K562 (cell line): ENCODE data around the gene SANBR. TPM values are rescaled to one million over a fixed set of nuclear protein-coding genes. Genes with fewer than 3 reads are reported as not detected.

Experiments used
- DPF2 ChIP-seq: fragments of 450-650 bp; IDR thresholded peaks from 2 replicates; pipeline ENCODE4 v1.6.1; 2016
- E2F6 ChIP-seq, 2 experiments: IDR thresholded peaks; 2 replicates each; pipeline ENCODE4 v1.6.1; 2011; ENCODE audit warnings: borderline replicate concordance in 1 of 2, control low read depth in 1 of 2, low read depth in 1 of 2, low read length in 1 of 2, mild to moderate bottlenecking in 1 of 2, mixed read lengths in 1 of 2, moderate library complexity in 1 of 2; ENCODE audit not compliant: insufficient read depth in 1 of 2, insufficient read length in 1 of 2, poor library complexity in 1 of 2, severe bottlenecking in 1 of 2; ENCODE audit errors: extremely low read depth in 1 of 2
- EHMT2 ChIP-seq: fragments of 450-650 bp; IDR thresholded peaks from 2 replicates; pipeline ENCODE4 v1.6.1; 2018; ENCODE audit warnings: antibody characterized with exemption
- GTF3C2 ChIP-seq: IDR thresholded peaks from 3 replicates; pipeline ENCODE4 v1.6.1; 2011; ENCODE audit warnings: borderline replicate concordance, mild to moderate bottlenecking, moderate library complexity; ENCODE audit not compliant: insufficient read length; ENCODE audit errors: extremely low read depth
- HDAC3 ChIP-seq: fragments of 450-650 bp; IDR thresholded peaks from 2 replicates; pipeline ENCODE4 v1.6.1; 2018; ENCODE audit warnings: borderline replicate concordance, mild to moderate bottlenecking, moderate library complexity; ENCODE audit not compliant: partially characterized antibody
- ILK ChIP-seq: fragments of 450-650 bp; IDR thresholded peaks from 2 replicates; pipeline ENCODE4 v1.6.1; 2016; ENCODE audit warnings: missing genetic modification characterization, low read depth, mild to moderate bottlenecking, missing compliant biosample characterization, moderate library complexity, borderline replicate concordance
- LARP7 ChIP-seq: fragments of 450-650 bp; IDR thresholded peaks from 2 replicates; pipeline ENCODE4 v1.6.1; 2016
- MLLT1 ChIP-seq, 2 experiments: fragments of 450-650 bp; IDR thresholded peaks; 2 replicates each; pipeline ENCODE4 v1.6.1; 2016
- MTA1 ChIP-seq: fragments of 450-650 bp; IDR thresholded peaks from 2 replicates; pipeline ENCODE4 v1.6.1; 2017; ENCODE audit warnings: borderline replicate concordance
- SLC30A9 ChIP-seq: fragments of 250-450 bp; sonication (Bioruptor Pico); IDR thresholded peaks from 2 replicates; pipeline ENCODE4 v1.8.0; 2022; ENCODE audit warnings: mild to moderate bottlenecking, moderate library complexity
- SMARCC2 ChIP-seq: fragments of 450-650 bp; IDR thresholded peaks from 2 replicates; pipeline ENCODE4 v1.6.1; 2017; ENCODE audit warnings: antibody characterized with exemption, moderate library complexity, mild to moderate bottlenecking, low read depth
- STAT6 ChIP-seq: sonication (generic); formaldehyde crosslinking; IDR thresholded peaks from 2 replicates; pipeline ENCODE4 v1.8.1; 2023; ENCODE audit warnings: mild to moderate bottlenecking, missing genetic modification reagents
- TBL1XR1 ChIP-seq, 2 experiments: IDR thresholded peaks; 2 replicates each; pipeline ENCODE4 v1.6.1; 2012; ENCODE audit warnings: improper control_type of control experiment in 2 of 2, low read length in 2 of 2, mild to moderate bottlenecking in 1 of 2
- TRIM24 ChIP-seq, 2 experiments: fragments of 450-650 bp; IDR thresholded peaks; 2 replicates each; pipeline ENCODE4 v1.6.1; 2016
- U2AF1 ChIP-seq: fragments of 200-400 bp; formaldehyde crosslinking; optimal IDR thresholded peaks from 2 replicates; pipeline ENCODE3; 2017; ENCODE audit warnings: mild to moderate bottlenecking, low read depth, low read length, moderate library complexity
- ZNF124 ChIP-seq: sonication (generic); formaldehyde crosslinking; IDR thresholded peaks from 2 replicates; pipeline ENCODE4 v1.8.1; 2022; ENCODE audit warnings: missing genetic modification reagents
- ZNF431 ChIP-seq: sonication (generic); formaldehyde crosslinking; IDR thresholded peaks from 2 replicates; pipeline ENCODE4 v1.8.0; 2022; ENCODE audit warnings: mild to moderate bottlenecking, missing genetic modification reagents
- ZNF76 ChIP-seq: fragments of 250-450 bp; sonication (Bioruptor Pico); IDR thresholded peaks from 2 replicates; pipeline ENCODE4 v1.4.0; 2020; ENCODE audit warnings: mild to moderate bottlenecking, moderate library complexity, borderline replicate concordance
- ZNF830 ChIP-seq: fragments of 250-450 bp; sonication (Bioruptor Pico); IDR thresholded peaks from 2 replicates; pipeline ENCODE4 v1.5.0; 2021; ENCODE audit warnings: mild to moderate bottlenecking
- ZSCAN32 ChIP-seq: fragments of 450-650 bp; formaldehyde crosslinking; IDR thresholded peaks from 2 replicates; pipeline ENCODE4 v1.4.0; 2020; ENCODE audit warnings: mild to moderate bottlenecking, moderate library complexity
- polyA plus RNA-seq, 8 experiments: library from polyadenylated mRNA; depleted of rRNA in 4 of 8; stranded (reverse) in 5 of 8; unstranded in 3 of 8; fragments of >200 nt; fragmentation: Nextera tagmentation in 2 of 8; fragmentation: Illumina TruSeq in 1 of 8; extraction: Ambion mirVana in 2 of 8; extraction: Trizol in 1 of 8; gene quantifications; 2 replicates each; pipeline versions ENCODE4 v1.2.1 to v1.2.3, GENCODE V29; 2011 to 2014; ENCODE audit warnings: inconsistent platforms in 1 of 8, missing spikeins in 1 of 8
- total RNA-seq, 7 experiments: library from RNA; depleted of rRNA in 6 of 7; stranded (reverse); fragments of >200 nt in 6 of 7; fragmentation: Illumina TruSeq in 2 of 7; extraction: Trizol in 2 of 7; gene quantifications; 2 replicates each; pipeline versions ENCODE4 v1.2.1 to v1.2.3, GENCODE V29; 2011 to 2021; ENCODE audit warnings: low replicate concordance in 1 of 7

The SANBR gene
- total and polyA plus RNA-seq, 9 of the 15 experiments (the other 6 are each of a cell fraction or from before 2014, with no cell fraction given): 1.5 to 7.7 (median 6.2) TPM

GRCh38 chr2:61017003-61017555, 48.6 kb upstream of the SANBR start (continued):
- TF ChIP-seq HDAC3: peak; percentile 74
- no peak for TF ChIP-seq ZNF76 (CRISPR knock-in tag)
- TF ChIP-seq DPF2: peak; percentile 58; the same call in 1 of the 2 replicates
- no peak for TF ChIP-seq SLC30A9
- TF ChIP-seq ZNF830 (CRISPR knock-in tag): no peak
- no peak for TF ChIP-seq ZNF124
- TF ChIP-seq LARP7: peak; percentile 73; the same call in 1 of the 2 replicates
- 0 out of 2 replicates have a peak, but pooled peaks have one; percentile 10 for TF ChIP-seq EHMT2
- TF ChIP-seq GTF3C2: no peak
- no peak for TF ChIP-seq ZSCAN32 (CRISPR knock-in tag)
- no peak for TF ChIP-seq MLLT1 (IDR thresholded peaks at IDR 0.05)
- peak in 1 of 2 experiments; percentile 54 for TF ChIP-seq E2F6 (IDR thresholded peaks at IDR 0.05; ENCODE audit: borderline replicate concordance in 1 of 2, extremely low read depth in 1 of 2, insufficient read depth in 1 of 2, insufficient read length in 1 of 2, low read depth in 1 of 2, low read length in 1 of 2, poor library complexity in 1 of 2, severe bottlenecking in 1 of 2)
- TF ChIP-seq ILK (tag): no peak
- TF ChIP-seq TRIM24 (IDR thresholded peaks at IDR 0.05): peak in 1 of 2 experiments; percentile 99; a peak in 2 of 4 replicates
- TF ChIP-seq STAT6 (CRISPR knock-in tag): no peak
- TF ChIP-seq SMARCC2: no peak
- no peak for TF ChIP-seq U2AF1
- TF ChIP-seq MTA1: 0 out of 2 replicates have a peak, but pooled peaks have one; percentile 51
- TF ChIP-seq TBL1XR1 (IDR thresholded peaks at IDR 0.05; ENCODE audit: low read length in 2 of 2): peak in 1 of 2 experiments; percentile 58; a peak in 2 of 4 replicates
- no peak for TF ChIP-seq ZNF431
